Naive thymus-derived CD4-positive, alpha-beta T cell (primary cell): ENCODE results near the gene PLEKHH2. TPM values are rescaled to one million over a fixed set of nuclear protein-coding genes. Genes with fewer than 3 reads are reported as not detected.

Experiments used
- ATAC-seq: fragments of 150-1000 bp; cut with Tn5 transposase; 2 replicates; pipeline ENCODE4 v1.10.0; 2021; ENCODE audit warnings: mild to moderate bottlenecking, moderate library complexity
- CTCF ChIA-PET: fragments of 350-600 bp; sonication (Branson Sonifier 250); formaldehyde crosslinking; loops from one replicate; lab custom pipeline; 2021; ENCODE audit warnings: antibody characterized with exemption; lab: Charles Lee
- POLR2A ChIA-PET: fragments of 350-600 bp; sonication (Branson Sonifier 250); formaldehyde crosslinking; loops from one replicate; lab custom pipeline; 2021; ENCODE audit warnings: antibody characterized with exemption, inconsistent platforms; lab: Charles Lee
- DNase-seq, 9 donors: peaks; one replicate each; pipeline versions ENCODE4 v3.0.0 to v3.0.0-alpha.2; 2020 to 2022; ENCODE audit warnings: mixed read lengths in 1 of 9
- H3K27ac ChIP-seq: one replicate; pipeline ENCODE4 v1.7.0; 2013; ENCODE audit warnings: mild to moderate bottlenecking, low read depth, low read length, moderate library complexity
- H3K27me3 ChIP-seq, 2 donors: one replicate each; pipeline ENCODE4 v1.7.0; 2013; ENCODE audit warnings: low read length in 2 of 2, mild to moderate bottlenecking in 2 of 2, moderate library complexity in 2 of 2; ENCODE audit not compliant: control insufficient read depth in 2 of 2, insufficient read depth in 2 of 2
- H3K36me3 ChIP-seq, 3 experiments: 1 replicate in 2 of 3; 2 replicates in 1 of 3; pipeline ENCODE4 v1.7.0; 2013; ENCODE audit warnings: low read length in 3 of 3, mild to moderate bottlenecking in 3 of 3, moderate library complexity in 1 of 3; ENCODE audit not compliant: insufficient read depth in 3 of 3, control insufficient read depth in 2 of 3
- H3K4me1 ChIP-seq, 2 donors: one replicate each; pipeline ENCODE4 v1.7.0; 2013; ENCODE audit warnings: low read length in 2 of 2, mild to moderate bottlenecking in 2 of 2, moderate library complexity in 1 of 2; ENCODE audit not compliant: control insufficient read depth in 2 of 2, insufficient read depth in 2 of 2
- H3K4me3 ChIP-seq: 2 replicates; pipeline ENCODE4 v1.7.0; 2013; ENCODE audit warnings: mild to moderate bottlenecking, low read length
- H3K9me3 ChIP-seq, 3 experiments: 1 replicate in 2 of 3; 2 replicates in 1 of 3; pipeline ENCODE4 v1.7.0; 2013; ENCODE audit warnings: low read length in 3 of 3; ENCODE audit not compliant: control insufficient read depth in 2 of 3
- H3K27ac Mint-ChIP-seq, 9 donors: one replicate each; pipeline ENCODE4 v1.8.0; 2020 to 2022; ENCODE audit warnings: mixed read lengths in 9 of 9, mild to moderate bottlenecking in 8 of 9, moderate library complexity in 5 of 9, inconsistent platforms in 2 of 9
- H3K27me3 Mint-ChIP-seq, 5 donors: one replicate each; pipeline ENCODE4 v1.8.0; 2021 to 2022; ENCODE audit warnings: mixed read lengths in 5 of 5, mild to moderate bottlenecking in 1 of 5
- H3K36me3 Mint-ChIP-seq, 5 donors: one replicate each; pipeline ENCODE4 v1.8.0; 2020 to 2022; ENCODE audit warnings: mixed read lengths in 5 of 5, mild to moderate bottlenecking in 3 of 5, inconsistent platforms in 1 of 5
- H3K4me1 Mint-ChIP-seq, 7 donors: one replicate each; pipeline ENCODE4 v1.8.0; 2020 to 2022; ENCODE audit warnings: mixed read lengths in 7 of 7, mild to moderate bottlenecking in 3 of 7, inconsistent platforms in 1 of 7
- H3K4me3 Mint-ChIP-seq, 10 donors: one replicate each; pipeline ENCODE4 v1.8.0; 2020 to 2022; ENCODE audit warnings: mild to moderate bottlenecking in 10 of 10, mixed read lengths in 10 of 10, moderate library complexity in 6 of 10, inconsistent platforms in 2 of 10
- H3K9me3 Mint-ChIP-seq, 11 donors: one replicate each; pipeline ENCODE4 v1.8.0; 2020 to 2022; ENCODE audit warnings: mixed read lengths in 11 of 11, mild to moderate bottlenecking in 4 of 11, inconsistent platforms in 1 of 11, moderate library complexity in 1 of 11
- intact Hi-C, 2 donors: fragments of 100-400 bp; cut with micrococcal nuclease; formaldehyde crosslinking; loops; one replicate each; pipeline ENCODE4 v1.15.1; 2023
- polyA plus RNA-seq, 2 donors: library from polyadenylated mRNA; unstranded; fragments of 300-500 nt; fragmentation: Illumina TruSeq; gene quantifications; one replicate each; pipeline ENCODE4 v1.2.3, GENCODE V29; 2021
- total RNA-seq, 6 experiments: library from RNA in 5 of 6; stranded (reverse) in 5 of 6; gene quantifications; 1 replicate in 5 of 6; 2 replicates in 1 of 6; pipeline ENCODE4 v1.2.3 and lab custom pipeline; 2021 to 2026

Gene PLEKHH2
- total and polyA plus RNA-seq, 7 experiments from 2014 or later: 0.02 to 2.8 (median 1.9) TPM; not detected in 1

DNA sequence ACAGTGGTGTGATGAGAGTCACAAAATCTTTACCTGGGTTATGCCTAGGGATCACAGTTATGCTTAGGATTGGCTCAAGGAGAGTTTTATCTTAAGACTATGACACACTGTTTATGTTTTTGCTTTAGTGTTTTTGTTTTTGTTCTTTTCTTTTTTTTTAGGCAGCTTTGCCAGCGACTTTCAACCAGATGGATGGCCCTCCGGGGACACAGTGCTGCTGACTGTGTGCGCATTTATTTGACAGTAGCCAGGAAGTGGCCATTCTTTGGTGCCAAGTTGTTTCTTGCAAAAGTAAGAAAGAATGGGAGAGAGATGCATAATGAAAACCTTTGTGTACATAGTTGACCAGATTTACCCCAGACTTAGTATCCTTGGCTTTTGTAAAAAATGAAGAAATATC, 121.7 kb downstream of the PLEKHH2 start:
- Mint-ChIP-seq H3K27me3 (no peaks in the 10 kb centered on the region), H3K36me3 (no peaks in the 10 kb centered on the region), H3K4me1 (no peaks in the 10 kb centered on the region), H3K9me3 (no peaks in the 10 kb centered on the region), H3K27ac (no peak overlapping the region), H3K4me3 (no peak overlapping the region)
- no peak overlapping the region for H3K4me3 ChIP-seq
- H3K27me3 ChIP-seq: no peaks in the 10 kb centered on the region
- CTCF ChIA-PET: no interaction called here
- no peaks in the 10 kb centered on the region for H3K36me3 ChIP-seq
- DNase-seq: no peak
- intact Hi-C loops: no loop called here
- no peaks in the 10 kb centered on the region for H3K9me3 ChIP-seq
- no peak for ATAC-seq
- POLR2A ChIA-PET: no interaction called here
- H3K4me1 ChIP-seq: no peaks in the 10 kb centered on the region
- no peak overlapping the region for H3K27ac ChIP-seq

DNA sequence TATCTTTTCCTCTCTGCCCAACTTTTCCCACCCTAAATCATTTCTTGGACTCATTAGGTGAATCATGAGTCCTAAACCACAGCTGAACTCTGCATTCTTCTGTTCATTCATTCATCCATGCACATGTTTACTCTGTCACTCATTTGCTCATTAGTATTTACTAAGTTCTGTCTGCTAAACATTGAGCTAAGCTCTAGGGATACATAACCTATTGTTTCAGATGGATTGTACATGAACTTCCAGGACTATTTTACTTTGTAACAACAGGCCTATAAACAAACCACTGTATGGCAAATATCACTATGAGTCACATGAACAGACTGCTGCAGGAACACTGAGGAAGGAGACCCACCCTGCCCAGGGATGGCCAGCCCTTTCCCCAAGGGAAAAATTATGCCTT, 122.1 kb downstream of the PLEKHH2 start:
- intact Hi-C loops: no loop called here
- Histone ChIP-seq H3K4me3 (no peak overlapping the region), H3K27me3 (no peaks in the 10 kb centered on the region), H3K27ac (no peak overlapping the region), H3K4me1 (no peaks in the 10 kb centered on the region), H3K9me3 (no peaks in the 10 kb centered on the region), H3K36me3 (no peaks in the 10 kb centered on the region)
- no peak overlapping the region for H3K27ac Mint-ChIP-seq
- H3K9me3 Mint-ChIP-seq: no peaks in the 10 kb centered on the region
- no peaks in the 10 kb centered on the region for H3K27me3 Mint-ChIP-seq
- POLR2A ChIA-PET: no interaction called here
- no peak overlapping the region for H3K4me3 Mint-ChIP-seq
- no peaks in the 10 kb centered on the region for H3K36me3 Mint-ChIP-seq
- no peak for ATAC-seq
- no peak for DNase-seq
- CTCF ChIA-PET: no interaction called here
- H3K4me1 Mint-ChIP-seq: no peaks in the 10 kb centered on the region

DNA sequence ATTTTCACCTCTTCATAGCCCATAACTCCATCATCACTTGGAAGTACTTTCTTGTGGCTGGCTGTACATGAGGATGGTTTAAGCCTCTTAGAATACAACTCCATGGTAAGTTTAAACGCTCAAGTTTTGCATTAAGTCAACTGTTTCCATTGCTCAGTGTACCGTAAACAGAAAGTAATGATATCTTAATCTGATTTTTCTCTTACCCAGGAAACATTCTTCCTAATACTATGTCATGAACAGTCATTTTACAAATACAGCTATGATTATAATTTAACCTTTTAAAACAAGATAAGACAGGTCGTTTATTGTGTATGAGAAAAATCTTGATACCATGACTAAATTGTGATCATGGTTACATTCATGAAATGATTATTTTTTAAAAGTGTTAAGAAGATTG, 125.2 kb downstream of the PLEKHH2 start:
- no peak overlapping the region for H3K4me3 ChIP-seq
- ChIA-PET POLR2A (no interaction called here), CTCF (no interaction called here)
- no peak for ATAC-seq
- H3K9me3 ChIP-seq: no peaks in the 10 kb centered on the region
- DNase-seq: no peak
- no peak overlapping the region for H3K27ac Mint-ChIP-seq
- H3K27me3 Mint-ChIP-seq: no peaks in the 10 kb centered on the region
- no peaks in the 10 kb centered on the region for H3K4me1 Mint-ChIP-seq
- no peaks in the 10 kb centered on the region for H3K27me3 ChIP-seq
- H3K36me3 ChIP-seq: no peaks in the 10 kb centered on the region
- H3K36me3 Mint-ChIP-seq: peaks cover 0 to 7% (median 0%) of the 10 kb centered on the region in 5 donors
- H3K9me3 Mint-ChIP-seq: no peaks in the 10 kb centered on the region
- no peaks in the 10 kb centered on the region for H3K4me1 ChIP-seq
- H3K4me3 Mint-ChIP-seq: no peak overlapping the region
- H3K27ac ChIP-seq: no peak overlapping the region
- intact Hi-C loops: no loop called here

DNA sequence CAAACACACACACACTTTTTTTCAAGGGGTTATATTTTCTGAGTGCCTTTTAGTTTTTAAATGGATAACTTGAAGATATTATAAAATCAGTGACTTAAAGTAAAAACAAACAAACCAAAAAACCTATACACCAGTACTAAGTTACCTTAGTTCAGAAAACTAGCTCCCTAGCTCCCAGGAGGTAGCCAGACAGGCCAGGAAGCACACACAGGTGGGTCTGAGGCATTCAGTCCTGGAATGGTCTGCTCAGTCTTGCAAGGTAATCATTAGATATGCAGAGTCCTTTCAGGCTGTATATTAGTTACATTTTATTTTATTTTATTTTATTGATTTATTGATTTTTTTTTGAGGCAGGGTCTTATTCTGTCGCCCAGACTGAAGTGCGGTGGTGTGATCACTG, 126.0 kb downstream of the PLEKHH2 start:
- ATAC-seq: no peak
- H3K27ac ChIP-seq: no peak overlapping the region
- H3K36me3 Mint-ChIP-seq: peaks cover 0 to 7% (median 0%) of the 10 kb centered on the region in 5 donors
- no peak for DNase-seq
- H3K9me3 Mint-ChIP-seq: no peaks in the 10 kb centered on the region
- ChIA-PET POLR2A (no interaction called here), CTCF (no interaction called here)
- no peak overlapping the region for H3K4me3 Mint-ChIP-seq
- H3K36me3 ChIP-seq: no peaks in the 10 kb centered on the region
- no peaks in the 10 kb centered on the region for H3K4me1 ChIP-seq
- no peaks in the 10 kb centered on the region for H3K9me3 ChIP-seq
- intact Hi-C loops: no loop called here
- peaks cover 0 to 3% (median 0%) of the 10 kb centered on the region in 5 donors for H3K27me3 Mint-ChIP-seq
- no peak overlapping the region for H3K27ac Mint-ChIP-seq
- no peak overlapping the region for H3K4me3 ChIP-seq
- H3K4me1 Mint-ChIP-seq: no peaks in the 10 kb centered on the region
- H3K27me3 ChIP-seq: no peaks in the 10 kb centered on the region

DNA sequence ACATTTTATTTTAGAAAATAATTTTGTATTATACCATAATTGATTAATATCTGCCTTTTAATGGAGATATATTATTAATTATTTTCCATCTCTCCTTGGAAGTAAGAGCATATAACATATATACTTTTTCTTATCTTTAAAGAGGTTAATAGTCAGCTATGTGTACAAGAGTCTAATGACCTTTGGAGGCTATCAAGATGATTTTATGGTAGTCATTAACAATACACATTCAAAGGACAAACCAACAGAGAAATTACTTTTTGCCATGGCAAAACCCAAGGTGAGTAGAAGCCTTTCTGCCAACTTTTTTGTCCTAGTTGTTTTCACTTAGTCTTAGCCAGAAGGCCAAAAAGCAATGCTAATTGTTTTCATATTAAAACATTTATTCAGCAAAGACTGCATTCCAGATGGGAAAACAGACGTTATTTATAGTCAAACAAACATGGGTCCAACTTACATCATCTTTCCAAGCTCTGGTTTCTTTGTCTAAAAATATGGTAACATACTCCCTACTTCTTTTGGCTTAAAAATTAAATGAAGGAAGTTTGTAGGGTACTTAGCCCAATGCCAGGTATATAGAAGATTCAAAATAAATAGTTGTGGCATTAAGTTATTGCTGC, 127.1 kb downstream of the PLEKHH2 start:
- Histone ChIP-seq H3K4me1 (no peaks in the 10 kb centered on the region), H3K27ac (no peak overlapping the region), H3K36me3 (no peaks in the 10 kb centered on the region), H3K4me3 (no peak overlapping the region), H3K27me3 (no peaks in the 10 kb centered on the region), H3K9me3 (no peaks in the 10 kb centered on the region)
- H3K9me3 Mint-ChIP-seq: no peaks in the 10 kb centered on the region
- POLR2A ChIA-PET: no interaction called here
- H3K27me3 Mint-ChIP-seq: peaks cover 0 to 5% (median 0%) of the 10 kb centered on the region in 5 donors
- H3K36me3 Mint-ChIP-seq: peaks cover 0 to 7% (median 0%) of the 10 kb centered on the region in 5 donors
- no peak for DNase-seq
- intact Hi-C loops: no loop called here
- H3K27ac Mint-ChIP-seq: no peak overlapping the region
- CTCF ChIA-PET: no interaction called here
- H3K4me1 Mint-ChIP-seq: no peaks in the 10 kb centered on the region
- H3K4me3 Mint-ChIP-seq: no peak overlapping the region
- no peak for ATAC-seq

DNA sequence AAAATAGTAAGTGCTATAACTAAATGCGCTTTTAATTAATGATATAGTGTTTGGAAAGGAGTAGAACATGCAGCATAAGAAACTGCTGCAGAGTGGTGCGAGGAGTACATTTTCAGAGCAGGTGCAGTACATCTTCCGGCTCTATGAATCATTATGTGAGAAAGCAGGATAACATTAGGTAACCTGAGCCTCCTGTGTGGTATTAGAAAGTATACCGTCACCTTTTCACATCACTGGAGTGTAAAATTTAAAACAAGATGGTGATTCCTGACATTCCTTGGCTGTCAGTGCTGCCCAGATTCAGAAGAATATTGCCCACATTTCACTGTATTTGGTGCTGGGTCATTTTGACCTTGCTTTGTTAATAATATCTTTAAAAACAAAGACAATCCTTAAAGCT, 128.9 kb downstream of the PLEKHH2 start:
- POLR2A ChIA-PET: no interaction called here
- Histone ChIP-seq H3K36me3 (no peaks in the 10 kb centered on the region), H3K27ac (no peak overlapping the region), H3K4me3 (no peak overlapping the region), H3K4me1 (no peaks in the 10 kb centered on the region), H3K27me3 (no peaks in the 10 kb centered on the region), H3K9me3 (no peaks in the 10 kb centered on the region)
- H3K27ac Mint-ChIP-seq: no peak overlapping the region
- H3K4me1 Mint-ChIP-seq: no peaks in the 10 kb centered on the region
- CTCF ChIA-PET: no interaction called here
- H3K4me3 Mint-ChIP-seq: no peak overlapping the region
- intact Hi-C loops: no loop called here
- ATAC-seq: no peak
- DNase-seq: no peak
- peaks cover 0 to 9% (median 0%) of the 10 kb centered on the region in 5 donors for H3K36me3 Mint-ChIP-seq
- peaks cover 0 to 5% (median 3%) of the 10 kb centered on the region in 5 donors for H3K27me3 Mint-ChIP-seq
- no peaks in the 10 kb centered on the region for H3K9me3 Mint-ChIP-seq
